ENCODE data around the gene RAB9A.

DNA sequence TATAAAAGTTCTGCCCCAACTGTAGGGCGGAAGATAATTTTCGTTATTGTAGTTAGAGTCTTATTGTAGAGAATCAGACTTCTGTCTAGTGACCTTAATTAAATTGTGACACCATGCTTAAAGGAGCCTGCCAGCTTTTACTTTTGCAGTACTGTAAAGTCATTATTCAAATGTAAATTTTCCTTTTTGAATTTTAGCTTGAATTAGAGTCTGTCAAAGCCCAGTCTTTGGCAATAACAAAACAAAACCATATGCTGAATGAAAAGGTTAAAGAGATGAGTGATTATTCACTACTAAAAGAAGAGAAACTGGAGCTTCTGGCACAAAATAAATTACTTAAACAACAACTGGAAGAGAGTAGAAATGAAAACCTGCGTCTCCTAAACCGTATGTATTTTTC, 67.5 kb downstream of the RAB9A start:
- TF ChIP-seq SP1 (CRISPR knock-in tag; IDR thresholded peaks at IDR 0.05) = no peak
- TF ChIP-seq ZNF584 (CRISPR knock-in tag; IDR thresholded peaks at IDR 0.05; ENCODE audit: low read depth) = no peak
- no peak for TF ChIP-seq ZKSCAN8 (CRISPR knock-in tag; IDR thresholded peaks at IDR 0.05)
- no peak for TF ChIP-seq KAT7 (CRISPR knock-in tag; IDR thresholded peaks at IDR 0.05; ENCODE audit: borderline replicate concordance)
- TF ChIP-seq RB1 (IDR thresholded peaks at IDR 0.05; ENCODE audit: low read depth) = no peak
- TF ChIP-seq LEF1 (IDR thresholded peaks at IDR 0.05) = no peak
- TF ChIP-seq, protein P1, sequence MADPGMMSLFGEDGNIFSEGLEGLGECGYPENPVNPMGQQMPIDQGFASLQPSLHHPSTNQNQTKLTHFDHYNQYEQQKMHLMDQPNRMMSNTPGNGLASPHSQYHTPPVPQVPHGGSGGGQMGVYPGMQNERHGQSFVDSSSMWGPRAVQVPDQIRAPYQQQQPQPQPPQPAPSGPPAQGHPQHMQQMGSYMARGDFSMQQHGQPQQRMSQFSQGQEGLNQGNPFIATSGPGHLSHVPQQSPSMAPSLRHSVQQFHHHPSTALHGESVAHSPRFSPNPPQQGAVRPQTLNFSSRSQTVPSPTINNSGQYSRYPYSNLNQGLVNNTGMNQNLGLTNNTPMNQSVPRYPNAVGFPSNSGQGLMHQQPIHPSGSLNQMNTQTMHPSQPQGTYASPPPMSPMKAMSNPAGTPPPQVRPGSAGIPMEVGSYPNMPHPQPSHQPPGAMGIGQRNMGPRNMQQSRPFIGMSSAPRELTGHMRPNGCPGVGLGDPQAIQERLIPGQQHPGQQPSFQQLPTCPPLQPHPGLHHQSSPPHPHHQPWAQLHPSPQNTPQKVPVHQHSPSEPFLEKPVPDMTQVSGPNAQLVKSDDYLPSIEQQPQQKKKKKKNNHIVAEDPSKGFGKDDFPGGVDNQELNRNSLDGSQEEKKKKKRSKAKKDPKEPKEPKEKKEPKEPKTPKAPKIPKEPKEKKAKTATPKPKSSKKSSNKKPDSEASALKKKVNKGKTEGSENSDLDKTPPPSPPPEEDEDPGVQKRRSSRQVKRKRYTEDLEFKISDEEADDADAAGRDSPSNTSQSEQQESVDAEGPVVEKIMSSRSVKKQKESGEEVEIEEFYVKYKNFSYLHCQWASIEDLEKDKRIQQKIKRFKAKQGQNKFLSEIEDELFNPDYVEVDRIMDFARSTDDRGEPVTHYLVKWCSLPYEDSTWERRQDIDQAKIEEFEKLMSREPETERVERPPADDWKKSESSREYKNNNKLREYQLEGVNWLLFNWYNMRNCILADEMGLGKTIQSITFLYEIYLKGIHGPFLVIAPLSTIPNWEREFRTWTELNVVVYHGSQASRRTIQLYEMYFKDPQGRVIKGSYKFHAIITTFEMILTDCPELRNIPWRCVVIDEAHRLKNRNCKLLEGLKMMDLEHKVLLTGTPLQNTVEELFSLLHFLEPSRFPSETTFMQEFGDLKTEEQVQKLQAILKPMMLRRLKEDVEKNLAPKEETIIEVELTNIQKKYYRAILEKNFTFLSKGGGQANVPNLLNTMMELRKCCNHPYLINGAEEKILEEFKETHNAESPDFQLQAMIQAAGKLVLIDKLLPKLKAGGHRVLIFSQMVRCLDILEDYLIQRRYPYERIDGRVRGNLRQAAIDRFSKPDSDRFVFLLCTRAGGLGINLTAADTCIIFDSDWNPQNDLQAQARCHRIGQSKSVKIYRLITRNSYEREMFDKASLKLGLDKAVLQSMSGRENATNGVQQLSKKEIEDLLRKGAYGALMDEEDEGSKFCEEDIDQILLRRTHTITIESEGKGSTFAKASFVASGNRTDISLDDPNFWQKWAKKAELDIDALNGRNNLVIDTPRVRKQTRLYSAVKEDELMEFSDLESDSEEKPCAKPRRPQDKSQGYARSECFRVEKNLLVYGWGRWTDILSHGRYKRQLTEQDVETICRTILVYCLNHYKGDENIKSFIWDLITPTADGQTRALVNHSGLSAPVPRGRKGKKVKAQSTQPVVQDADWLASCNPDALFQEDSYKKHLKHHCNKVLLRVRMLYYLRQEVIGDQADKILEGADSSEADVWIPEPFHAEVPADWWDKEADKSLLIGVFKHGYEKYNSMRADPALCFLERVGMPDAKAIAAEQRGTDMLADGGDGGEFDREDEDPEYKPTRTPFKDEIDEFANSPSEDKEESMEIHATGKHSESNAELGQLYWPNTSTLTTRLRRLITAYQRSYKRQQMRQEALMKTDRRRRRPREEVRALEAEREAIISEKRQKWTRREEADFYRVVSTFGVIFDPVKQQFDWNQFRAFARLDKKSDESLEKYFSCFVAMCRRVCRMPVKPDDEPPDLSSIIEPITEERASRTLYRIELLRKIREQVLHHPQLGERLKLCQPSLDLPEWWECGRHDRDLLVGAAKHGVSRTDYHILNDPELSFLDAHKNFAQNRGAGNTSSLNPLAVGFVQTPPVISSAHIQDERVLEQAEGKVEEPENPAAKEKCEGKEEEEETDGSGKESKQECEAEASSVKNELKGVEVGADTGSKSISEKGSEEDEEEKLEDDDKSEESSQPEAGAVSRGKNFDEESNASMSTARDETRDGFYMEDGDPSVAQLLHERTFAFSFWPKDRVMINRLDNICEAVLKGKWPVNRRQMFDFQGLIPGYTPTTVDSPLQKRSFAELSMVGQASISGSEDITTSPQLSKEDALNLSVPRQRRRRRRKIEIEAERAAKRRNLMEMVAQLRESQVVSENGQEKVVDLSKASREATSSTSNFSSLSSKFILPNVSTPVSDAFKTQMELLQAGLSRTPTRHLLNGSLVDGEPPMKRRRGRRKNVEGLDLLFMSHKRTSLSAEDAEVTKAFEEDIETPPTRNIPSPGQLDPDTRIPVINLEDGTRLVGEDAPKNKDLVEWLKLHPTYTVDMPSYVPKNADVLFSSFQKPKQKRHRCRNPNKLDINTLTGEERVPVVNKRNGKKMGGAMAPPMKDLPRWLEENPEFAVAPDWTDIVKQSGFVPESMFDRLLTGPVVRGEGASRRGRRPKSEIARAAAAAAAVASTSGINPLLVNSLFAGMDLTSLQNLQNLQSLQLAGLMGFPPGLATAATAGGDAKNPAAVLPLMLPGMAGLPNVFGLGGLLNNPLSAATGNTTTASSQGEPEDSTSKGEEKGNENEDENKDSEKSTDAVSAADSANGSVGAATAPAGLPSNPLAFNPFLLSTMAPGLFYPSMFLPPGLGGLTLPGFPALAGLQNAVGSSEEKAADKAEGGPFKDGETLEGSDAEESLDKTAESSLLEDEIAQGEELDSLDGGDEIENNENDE (IDR thresholded peaks at IDR 0.05; ENCODE audit: low read depth, low read length) = no peak
